Activated CD4-positive, alpha-beta T cell treated with anti-CD3 and anti-CD28 coated beads for 36 hours (primary cell): ENCODE results near the gene EPHA3. TPM values are rescaled to one million over a fixed set of nuclear protein-coding genes. Genes with fewer than 3 reads are reported as not detected.

Experiments used
- ATAC-seq: fragments of 200-7000 bp; cut with Tn5 transposase; one replicate; pipeline ENCODE4 v1.10.0; 2021; ENCODE audit warnings: mild to moderate bottlenecking, moderate library complexity
- CTCF ChIA-PET: fragments of 350-600 bp; sonication (Branson Sonifier 250); formaldehyde crosslinking; loops from one replicate; lab custom pipeline; 2021; ENCODE audit warnings: antibody characterized with exemption; lab: Charles Lee
- POLR2A ChIA-PET: fragments of 350-600 bp; sonication (Branson Sonifier 250); formaldehyde crosslinking; loops from one replicate; lab custom pipeline; 2021; ENCODE audit warnings: antibody characterized with exemption, inconsistent platforms; lab: Charles Lee
- DNase-seq: peaks from one replicate; pipeline ENCODE4 v3.0.0-alpha.2; 2020
- H3K27ac Mint-ChIP-seq: one replicate; pipeline ENCODE4 v1.8.0; 2021; ENCODE audit warnings: mixed read lengths
- H3K27me3 Mint-ChIP-seq: one replicate; pipeline ENCODE4 v1.8.0; 2021; ENCODE audit warnings: mixed read lengths
- H3K36me3 Mint-ChIP-seq: one replicate; pipeline ENCODE4 v1.8.0; 2021; ENCODE audit warnings: low read depth, mixed read lengths
- H3K4me1 Mint-ChIP-seq: one replicate; pipeline ENCODE4 v1.8.0; 2021; ENCODE audit warnings: mixed read lengths
- H3K4me3 Mint-ChIP-seq: one replicate; pipeline ENCODE4 v1.8.0; 2021; ENCODE audit warnings: mild to moderate bottlenecking, moderate library complexity, mixed read lengths
- H3K9me3 Mint-ChIP-seq: one replicate; pipeline ENCODE4 v1.8.0; 2021; ENCODE audit warnings: low read depth, mixed read lengths
- intact Hi-C, 2 experiments: fragments of 100-400 bp; cut with DNase I in 1 of 2; cut with micrococcal nuclease in 1 of 2; formaldehyde crosslinking; loops; one replicate each; pipeline versions ENCODE4 v1.14.2 to v1.15.1; 2022 to 2024; cut with DNase I, micrococcal nuclease
- total RNA-seq, 2 experiments: library from RNA; stranded (reverse); gene quantifications; one replicate each; pipeline ENCODE4 v1.2.3, GENCODE V29; 2021

EPHA3 gene
- total RNA-seq, 2 experiments from 2014 or later = 0.07 to 0.09 TPM

DNA sequence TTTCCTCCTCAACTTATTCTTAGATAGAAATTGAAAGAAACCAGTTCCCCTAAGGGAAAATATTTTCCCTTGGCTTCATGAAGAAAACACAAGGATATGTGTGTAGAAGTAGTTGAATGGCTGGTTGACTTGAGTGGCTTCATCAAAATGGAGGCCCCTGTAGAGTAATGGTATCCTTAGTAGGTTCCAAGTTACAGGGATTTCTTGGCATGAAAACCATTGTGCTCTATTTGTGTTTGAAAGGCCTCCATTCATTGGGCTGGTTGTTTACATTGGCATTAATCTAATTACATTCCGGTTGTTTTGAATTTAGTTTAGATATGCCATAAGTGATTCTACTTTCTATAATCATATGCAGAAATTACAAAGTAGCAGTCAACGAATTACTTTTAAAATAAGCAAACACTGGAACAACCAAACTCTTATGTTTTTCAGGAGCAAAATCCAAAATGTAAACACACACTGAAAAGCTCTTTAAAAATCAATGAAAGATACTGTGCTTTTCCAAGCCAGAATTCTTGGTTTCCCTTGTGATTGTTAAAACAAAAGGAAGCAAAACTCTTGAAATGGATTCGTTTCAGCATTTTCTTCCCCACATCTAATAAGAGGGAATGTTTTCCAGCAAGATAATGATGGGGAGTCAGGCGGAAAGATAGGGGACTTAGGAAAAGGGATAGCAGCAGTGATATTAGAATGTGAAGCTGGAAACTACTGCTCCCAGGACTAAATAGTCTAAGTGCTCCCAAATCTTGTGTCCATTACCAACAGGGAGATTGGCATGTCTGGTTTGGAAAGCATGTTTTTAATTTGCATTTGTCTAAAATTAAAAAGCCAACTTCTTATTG lies 77.0 kb downstream of the EPHA3 start:
- no peak for ATAC-seq
- ChIA-PET POLR2A (no interaction called here), CTCF (no interaction called here)
- Mint-ChIP-seq H3K4me3 (no peak overlapping the region), H3K27me3 (no peaks in the 10 kb centered on the region), H3K27ac (no peak overlapping the region), H3K36me3 (no peaks in the 10 kb centered on the region), H3K9me3 (peaks cover 4% of the 10 kb centered on the region), H3K4me1 (no peaks in the 10 kb centered on the region)
- no peak for DNase-seq
- intact Hi-C loops = no loop called here

DNA sequence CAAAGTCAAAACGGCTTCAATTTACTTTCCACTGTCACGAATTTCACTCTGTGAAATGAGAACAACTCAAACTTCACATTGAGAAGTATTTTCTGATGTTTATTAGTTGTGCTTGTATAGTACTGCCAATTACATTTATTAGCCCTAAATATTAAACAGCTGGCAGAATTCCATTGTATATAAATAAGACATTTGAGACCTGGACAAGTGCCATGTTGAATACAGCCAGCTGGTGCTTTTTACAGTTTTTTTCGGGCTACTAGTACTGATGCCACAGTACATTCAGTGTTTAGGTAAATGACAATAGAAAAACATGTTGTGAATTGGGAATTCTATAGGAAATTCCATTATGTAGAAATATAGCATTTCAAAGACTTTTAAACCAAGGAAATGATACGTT lies 79.0 kb downstream of the EPHA3 start:
- CTCF ChIA-PET = no interaction called here
- intact Hi-C loops = no loop called here
- H3K4me1 Mint-ChIP-seq = no peaks in the 10 kb centered on the region

DNA sequence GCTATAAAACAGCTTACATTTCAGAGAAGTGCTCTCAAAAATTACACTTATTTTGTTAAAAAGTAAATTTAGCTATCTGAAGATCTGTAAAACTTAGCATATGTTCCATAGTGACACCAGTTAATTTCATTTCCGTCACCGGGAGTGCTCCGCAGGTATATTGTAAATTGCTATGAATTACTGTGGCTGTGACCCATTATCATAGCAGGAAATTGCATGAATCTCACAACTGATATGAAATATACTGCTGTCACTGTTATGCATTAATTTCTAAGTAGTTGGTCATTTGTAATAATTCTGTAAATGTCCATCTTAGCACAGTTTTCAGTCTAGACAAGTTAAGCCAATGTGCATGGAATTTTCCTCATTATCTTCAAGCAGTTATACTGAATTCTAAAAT lies 91.2 kb downstream of the EPHA3 start:
- ATAC-seq = no peak
- ChIA-PET POLR2A (no interaction called here), CTCF (no interaction called here)

More for the DNA sequence above, 79.0 kb downstream of the EPHA3 start:
- POLR2A ChIA-PET = no interaction called here
- H3K9me3 Mint-ChIP-seq = peaks cover 4% of the 10 kb centered on the region
- no peak for DNase-seq
- H3K27ac Mint-ChIP-seq = no peak overlapping the region
- no peaks in the 10 kb centered on the region for H3K36me3 Mint-ChIP-seq
- no peaks in the 10 kb centered on the region for H3K27me3 Mint-ChIP-seq
- no peak for ATAC-seq
- H3K4me3 Mint-ChIP-seq = no peak overlapping the region

DNA sequence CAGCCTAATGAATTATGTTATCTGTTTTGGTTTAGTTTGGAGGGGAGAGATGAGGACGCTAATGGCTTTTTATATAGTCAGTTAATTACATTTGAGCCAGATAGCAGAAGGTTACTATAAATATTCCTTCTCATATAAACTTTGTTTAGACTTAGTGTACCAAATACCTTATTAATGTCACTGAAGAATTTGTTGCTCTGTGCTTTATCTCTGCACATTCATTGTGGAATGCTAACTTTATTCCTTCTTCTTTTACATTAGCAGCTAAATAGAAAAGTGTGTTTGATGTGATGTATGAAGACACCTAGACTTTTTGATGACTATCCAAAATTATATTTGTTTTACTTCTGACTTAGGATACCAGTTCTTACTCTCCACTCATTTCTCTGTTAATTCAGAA lies 105.2 kb downstream of the EPHA3 start:
- intact Hi-C loops = no loop called here
- CTCF ChIA-PET = no interaction called here
- POLR2A ChIA-PET = no interaction called here

More for the DNA sequence above, 91.2 kb downstream of the EPHA3 start:
- Mint-ChIP-seq H3K4me3 (no peak overlapping the region), H3K36me3 (no peaks in the 10 kb centered on the region), H3K27ac (no peak overlapping the region), H3K4me1 (no peaks in the 10 kb centered on the region), H3K9me3 (peaks cover 3% of the 10 kb centered on the region), H3K27me3 (no peaks in the 10 kb centered on the region)
- intact Hi-C loops = no loop called here
- DNase-seq = no peak

DNA sequence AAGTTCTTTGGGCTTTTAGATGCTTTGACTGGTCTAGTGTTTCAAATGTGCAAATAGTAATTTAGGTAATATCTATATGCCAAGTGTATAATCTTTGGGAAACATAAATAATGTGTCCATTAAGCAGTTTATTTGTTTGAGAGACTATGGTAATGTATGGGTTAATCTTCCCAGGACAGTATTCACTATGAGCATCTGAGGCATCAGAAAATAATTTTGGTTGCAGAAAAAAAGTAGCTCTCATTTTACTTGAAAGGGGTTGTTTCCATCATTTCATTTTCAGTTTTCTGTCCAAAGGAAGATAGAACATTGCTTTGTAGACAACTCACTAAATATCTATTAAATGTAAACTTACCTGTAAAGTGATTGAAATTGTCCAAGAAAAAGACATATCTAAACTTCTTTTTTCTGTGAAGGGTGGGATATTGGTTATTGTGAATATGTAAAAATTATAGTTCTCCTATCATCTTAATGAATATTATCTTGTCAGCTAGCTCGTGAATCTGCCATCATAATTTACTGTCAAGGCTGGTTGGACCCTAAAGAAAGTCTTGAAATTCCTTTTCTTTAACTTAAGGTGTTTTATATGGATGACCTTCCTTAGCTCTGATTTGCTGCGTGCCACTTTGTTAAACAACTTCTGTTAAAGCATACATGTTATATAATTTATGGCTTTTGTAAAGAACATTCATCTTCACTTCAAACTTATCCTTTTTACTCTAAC lies 108.8 kb downstream of the EPHA3 start:
- Mint-ChIP-seq H3K9me3 (no peaks in the 10 kb centered on the region), H3K36me3 (no peaks in the 10 kb centered on the region), H3K4me1 (no peaks in the 10 kb centered on the region), H3K27ac (no peak overlapping the region), H3K4me3 (no peak overlapping the region), H3K27me3 (no peaks in the 10 kb centered on the region)
- ChIA-PET CTCF (no interaction called here), POLR2A (no interaction called here)
- intact Hi-C loops = no loop called here
- no peak for DNase-seq
- ATAC-seq = no peak

More for the DNA sequence above, 105.2 kb downstream of the EPHA3 start:
- Mint-ChIP-seq H3K4me1 (no peaks in the 10 kb centered on the region), H3K27me3 (no peaks in the 10 kb centered on the region), H3K27ac (no peak overlapping the region), H3K4me3 (no peak overlapping the region), H3K36me3 (no peaks in the 10 kb centered on the region), H3K9me3 (peaks cover 2% of the 10 kb centered on the region)
- ATAC-seq (no peak), DNase-seq (no peak)

DNA sequence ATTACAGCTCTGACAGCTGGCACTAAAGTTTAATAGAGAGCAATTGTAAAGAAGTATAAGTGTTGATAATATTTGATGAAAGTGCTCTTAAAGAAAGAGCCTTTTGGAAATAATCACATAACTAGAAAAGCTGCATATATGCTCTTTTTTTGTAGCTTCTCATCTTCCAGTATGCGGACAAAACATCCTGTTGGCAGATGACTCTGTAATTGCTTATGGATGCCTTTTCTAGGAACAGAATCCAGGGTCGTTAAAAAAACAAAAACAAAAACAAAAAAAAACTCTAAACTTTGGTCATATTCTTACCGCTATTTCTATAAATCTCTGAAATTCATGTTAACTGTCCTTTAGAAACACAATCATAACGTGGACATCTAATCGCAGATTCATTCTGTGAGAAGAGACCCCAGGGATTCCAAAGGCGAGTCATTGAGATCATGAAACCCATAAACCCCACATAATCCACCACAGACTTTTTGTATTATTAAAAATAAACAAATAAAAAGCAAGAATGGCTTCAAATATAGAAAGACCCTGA lies 109.8 kb downstream of the EPHA3 start:
- H3K4me1 Mint-ChIP-seq = no peaks in the 10 kb centered on the region
- no peak overlapping the region for H3K27ac Mint-ChIP-seq
- peaks cover 4% of the 10 kb centered on the region for H3K9me3 Mint-ChIP-seq
- no peak for ATAC-seq
- no peaks in the 10 kb centered on the region for H3K36me3 Mint-ChIP-seq
- intact Hi-C loops = no loop called here
- no peak for DNase-seq
- no peak overlapping the region for H3K4me3 Mint-ChIP-seq
- ChIA-PET POLR2A (no interaction called here), CTCF (no interaction called here)
- H3K27me3 Mint-ChIP-seq = no peaks in the 10 kb centered on the region

DNA sequence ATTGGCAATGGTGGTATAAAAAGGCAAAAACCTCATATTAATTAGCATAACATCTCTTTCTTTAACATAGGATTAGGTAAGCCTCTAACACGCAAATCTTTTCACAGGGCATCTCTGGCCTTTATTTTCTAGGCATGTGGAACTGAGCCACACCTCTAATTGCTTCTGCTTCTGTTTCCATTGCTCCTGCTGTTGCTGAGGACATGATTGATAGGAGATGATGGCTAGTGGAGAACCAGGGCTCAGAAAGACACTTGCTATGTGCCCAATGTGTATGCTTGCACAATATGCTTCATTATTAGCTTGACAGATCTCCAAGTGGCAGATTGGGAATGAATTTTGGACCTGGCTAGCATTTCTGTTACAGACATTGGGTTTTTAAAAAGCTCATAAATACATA lies 114.5 kb downstream of the EPHA3 start:
- no peak overlapping the region for H3K4me3 Mint-ChIP-seq
- H3K36me3 Mint-ChIP-seq = no peaks in the 10 kb centered on the region
- H3K27me3 Mint-ChIP-seq = no peaks in the 10 kb centered on the region
- ChIA-PET POLR2A (no interaction called here), CTCF (no interaction called here)
- ATAC-seq (no peak), DNase-seq (no peak)
- no peak overlapping the region for H3K27ac Mint-ChIP-seq
- intact Hi-C loops = no loop called here
- H3K9me3 Mint-ChIP-seq = peaks cover 4% of the 10 kb centered on the region
- H3K4me1 Mint-ChIP-seq = no peaks in the 10 kb centered on the region

DNA sequence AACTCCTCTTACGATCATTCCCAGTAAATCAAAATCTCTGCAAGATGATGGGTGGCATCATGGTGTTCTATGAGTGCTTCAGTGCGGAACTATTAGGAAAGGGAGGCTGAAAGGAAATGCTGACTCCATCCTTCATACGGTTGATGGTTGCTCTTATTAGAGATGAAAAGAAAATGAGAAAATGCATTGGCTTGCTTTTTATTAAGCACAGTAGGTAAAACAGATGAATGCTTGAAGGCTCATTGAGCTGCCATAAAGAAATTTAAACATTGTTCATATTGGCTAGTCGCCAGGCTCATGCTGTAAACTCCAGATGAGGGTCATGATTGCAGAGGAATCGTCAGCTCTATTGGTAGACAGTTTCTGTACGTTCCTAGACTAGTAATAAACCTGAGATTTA lies 115.8 kb downstream of the EPHA3 start:
- Mint-ChIP-seq H3K27ac (no peak overlapping the region), H3K27me3 (no peaks in the 10 kb centered on the region), H3K4me3 (no peak overlapping the region), H3K4me1 (no peaks in the 10 kb centered on the region), H3K9me3 (peaks cover 4% of the 10 kb centered on the region), H3K36me3 (no peaks in the 10 kb centered on the region)
- POLR2A ChIA-PET = no interaction called here
- ATAC-seq = no peak
- DNase-seq = no peak
- intact Hi-C loops = no loop called here
- CTCF ChIA-PET = interaction anchor here (0.6 kb wide), 1 partner anchor 197 kb away, joined by 3 read pairs; no protein-coding TSS in a partner anchor

DNA sequence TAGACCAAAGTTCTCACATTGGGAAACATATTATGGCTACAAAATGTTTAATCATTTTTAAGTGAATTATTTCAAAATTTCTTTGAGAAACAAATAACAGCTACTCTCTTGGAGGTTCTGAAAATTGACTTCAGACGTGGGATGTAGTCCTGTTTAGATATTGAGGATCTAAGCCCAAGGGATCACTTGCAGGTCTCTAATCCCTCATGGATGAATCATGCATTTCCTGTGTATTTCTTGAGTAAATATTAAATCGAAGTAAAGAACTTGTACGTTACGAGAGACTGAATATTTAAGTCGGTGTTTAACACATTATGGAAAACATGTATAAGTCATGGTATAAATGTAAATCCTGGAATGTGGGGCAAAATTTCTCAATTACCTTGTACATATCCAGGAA lies 119.8 kb downstream of the EPHA3 start:
- intact Hi-C loops = no loop called here
- Mint-ChIP-seq H3K27me3 (no peaks in the 10 kb centered on the region), H3K4me3 (no peak overlapping the region), H3K9me3 (no peaks in the 10 kb centered on the region), H3K36me3 (no peaks in the 10 kb centered on the region), H3K27ac (no peak overlapping the region), H3K4me1 (no peaks in the 10 kb centered on the region)
- DNase-seq = no peak
- ChIA-PET CTCF (no interaction called here), POLR2A (no interaction called here)
- ATAC-seq = no peak

DNA sequence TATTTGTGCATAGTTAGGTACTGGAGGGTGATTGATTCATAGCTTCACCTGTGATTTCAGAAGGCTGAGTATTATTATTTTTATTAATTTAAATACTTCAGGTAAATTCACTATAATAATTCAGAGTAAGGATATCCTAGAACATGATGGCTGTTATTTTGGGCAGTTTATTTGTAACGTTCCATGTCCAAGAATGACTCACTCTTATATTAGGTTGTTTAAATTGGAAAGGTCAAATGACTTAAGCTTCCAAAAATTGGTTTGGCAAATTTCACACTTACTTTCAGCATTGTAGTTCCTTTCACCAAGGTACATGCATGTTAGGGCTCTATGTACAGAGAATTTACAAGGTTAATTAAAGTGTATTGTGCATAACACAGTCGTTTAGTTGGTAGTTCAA lies 120.2 kb downstream of the EPHA3 start:
- H3K4me1 Mint-ChIP-seq = no peaks in the 10 kb centered on the region
- H3K27me3 Mint-ChIP-seq = no peaks in the 10 kb centered on the region
- DNase-seq = no peak
- no peak for ATAC-seq
- no peak overlapping the region for H3K27ac Mint-ChIP-seq
- no peak overlapping the region for H3K4me3 Mint-ChIP-seq
- ChIA-PET CTCF (no interaction called here), POLR2A (no interaction called here)
- H3K36me3 Mint-ChIP-seq = no peaks in the 10 kb centered on the region
- no peaks in the 10 kb centered on the region for H3K9me3 Mint-ChIP-seq
- intact Hi-C loops = no loop called here

DNA sequence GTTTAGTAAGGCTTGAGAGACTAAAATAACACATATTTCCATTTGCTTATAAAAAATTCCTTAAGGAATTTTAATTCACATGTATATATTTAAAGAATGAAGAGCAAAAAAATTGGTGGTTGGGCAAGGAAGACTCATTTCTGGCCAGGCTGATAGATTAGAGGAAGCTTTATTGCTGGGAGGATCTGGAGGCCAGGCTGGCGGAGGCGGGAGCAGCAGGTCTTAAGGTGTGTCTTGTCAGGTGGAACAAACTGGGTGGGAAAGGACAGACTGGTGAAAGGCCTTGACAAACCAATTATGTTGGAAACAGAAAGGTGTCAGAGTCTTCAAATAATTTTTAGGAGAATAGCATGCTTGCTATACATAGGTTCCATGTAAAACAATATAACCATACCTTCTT lies 124.7 kb downstream of the EPHA3 start:
- intact Hi-C loops = no loop called here
- Mint-ChIP-seq H3K9me3 (no peaks in the 10 kb centered on the region), H3K27me3 (no peaks in the 10 kb centered on the region), H3K4me3 (no peak overlapping the region), H3K27ac (no peak overlapping the region), H3K36me3 (no peaks in the 10 kb centered on the region), H3K4me1 (no peaks in the 10 kb centered on the region)
- CTCF ChIA-PET = no interaction called here
- no peak for DNase-seq
- ATAC-seq = no peak
- POLR2A ChIA-PET = no interaction called here

DNA sequence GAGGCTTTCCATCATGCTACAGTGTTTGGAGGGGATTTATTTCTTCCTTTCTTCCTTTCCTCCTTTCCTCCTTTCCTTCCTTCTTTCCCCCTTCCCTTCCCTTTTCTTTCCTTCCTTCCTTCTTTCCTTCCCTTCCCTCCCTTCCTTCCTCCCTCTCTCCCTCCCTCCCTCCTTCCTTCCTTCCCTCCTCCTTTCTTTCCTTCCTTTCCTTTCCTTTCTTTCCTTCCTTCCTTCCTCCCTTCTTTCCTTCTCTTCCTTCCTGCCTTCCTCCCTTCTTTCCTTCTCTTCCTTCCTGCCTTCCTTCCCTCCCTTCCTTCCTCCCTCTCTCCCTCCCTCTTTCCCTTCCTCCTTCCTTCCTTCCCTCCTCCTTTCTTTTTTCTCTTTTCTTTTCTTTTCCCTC lies 127.2 kb downstream of the EPHA3 start:
- Mint-ChIP-seq H3K4me1 (no peaks in the 10 kb centered on the region), H3K27me3 (no peaks in the 10 kb centered on the region), H3K9me3 (no peaks in the 10 kb centered on the region), H3K4me3 (no peak overlapping the region), H3K36me3 (no peaks in the 10 kb centered on the region), H3K27ac (no peak overlapping the region)
- intact Hi-C loops = no loop called here
- no peak for DNase-seq
- CTCF ChIA-PET = no interaction called here
- POLR2A ChIA-PET = no interaction called here
- ATAC-seq = no peak
